Gastrocnemius medialis (tissue), 4 donors: ENCODE measurements around the gene SURF6. TPM values are rescaled to one million over a fixed set of nuclear protein-coding genes. Genes with fewer than 3 reads are reported as not detected.

Source experiments
- ATAC-seq, 2 donors: fragments of 150-250 bp; one replicate each; pipeline ENCODE4 v1.9.1; 2016
- DNase-seq, 2 donors: peaks; one replicate each; pipeline ENCODE4 v3.0.0-alpha.2; 2019
- H3K27ac ChIP-seq, 4 donors: fragments of 200-600 bp; sonication (generic); 1 replicate in 1 of 4; 2 replicates in 3 of 4; pipeline ENCODE4 v1.5.1; 2016 to 2018; ENCODE audit warnings: mild to moderate bottlenecking in 2 of 4, moderate library complexity in 1 of 4
- H3K27me3 ChIP-seq, 3 donors: fragments of 200-600 bp; sonication (generic) in 2 of 3; 1 replicate in 1 of 3; 2 replicates in 2 of 3; pipeline versions ENCODE4 v1.5.1 to v1.6.0; 2016 to 2019; ENCODE audit warnings: mild to moderate bottlenecking in 1 of 3, moderate library complexity in 1 of 3
- H3K36me3 ChIP-seq, 2 donors: fragments of 200-600 bp; sonication (generic) in 1 of 2; one replicate each; pipeline ENCODE4 v1.5.1; 2017 to 2018
- H3K4me1 ChIP-seq, 2 donors: fragments of 200-600 bp; sonication (generic) in 1 of 2; one replicate each; pipeline ENCODE4 v1.5.1; 2016 to 2017; ENCODE audit warnings: mild to moderate bottlenecking in 2 of 2
- H3K4me3 ChIP-seq, 4 donors: fragments of 200-600 bp; sonication (generic) in 3 of 4; 1 replicate in 1 of 4; 2 replicates in 3 of 4; pipeline ENCODE4 v1.5.1; 2016 to 2019; ENCODE audit warnings: mild to moderate bottlenecking in 2 of 4
- H3K9me3 ChIP-seq, 3 donors: fragments of 200-600 bp; sonication (generic) in 2 of 3; 1 replicate in 1 of 3; 2 replicates in 2 of 3; pipeline ENCODE4 v1.5.1; 2016 to 2019
- POLR2A ChIP-seq, 2 donors: fragments of 450-650 bp; IDR thresholded peaks; one replicate each; pipeline ENCODE4 v1.6.1; 2017; ENCODE audit warnings: antibody characterized with exemption in 2 of 2, mild to moderate bottlenecking in 2 of 2, moderate library complexity in 2 of 2
- in situ Hi-C, 4 donors: fragments of 200-750 bp; cut with MboI; loops; one replicate each; pipeline versions ENCODE4 v1.15.0 to v1.8.0; 2017; ENCODE audit warnings: low sequenced_read_pairs in 4 of 4
- intact Hi-C: fragments of 100-400 bp; cut with DNase I; formaldehyde crosslinking; loops from one replicate; pipeline ENCODE4 v1.15.1; 2023; ENCODE audit warnings: low total_unique reads
- total RNA-seq, 4 donors: library from RNA; depleted of rRNA; stranded (reverse); fragments of >200 nt; gene quantifications; one replicate each; pipeline versions ENCODE4 v1.1.0 to v1.2.3, GENCODE V29; 2016
- TF ChIP-seq, protein P1 (sequence below), 5 experiments: fragments of 450-650 bp in 3 of 5; fragments of 200-600 bp in 2 of 5; sonication (generic) in 2 of 5; IDR thresholded peaks in 4 of 5; conservative IDR thresholded peaks in 1 of 5; 1 replicate in 4 of 5; 2 replicates in 1 of 5; pipeline ENCODE4 v1.5.1; 2016 to 2019; ENCODE audit warnings: antibody characterized with exemption in 5 of 5, mild to moderate bottlenecking in 3 of 5, moderate library complexity in 3 of 5

Gene SURF6
- total RNA-seq, 4 donors from 2014 or later, result 13.4 to 34.2 (median 28.0) TPM

DNA sequence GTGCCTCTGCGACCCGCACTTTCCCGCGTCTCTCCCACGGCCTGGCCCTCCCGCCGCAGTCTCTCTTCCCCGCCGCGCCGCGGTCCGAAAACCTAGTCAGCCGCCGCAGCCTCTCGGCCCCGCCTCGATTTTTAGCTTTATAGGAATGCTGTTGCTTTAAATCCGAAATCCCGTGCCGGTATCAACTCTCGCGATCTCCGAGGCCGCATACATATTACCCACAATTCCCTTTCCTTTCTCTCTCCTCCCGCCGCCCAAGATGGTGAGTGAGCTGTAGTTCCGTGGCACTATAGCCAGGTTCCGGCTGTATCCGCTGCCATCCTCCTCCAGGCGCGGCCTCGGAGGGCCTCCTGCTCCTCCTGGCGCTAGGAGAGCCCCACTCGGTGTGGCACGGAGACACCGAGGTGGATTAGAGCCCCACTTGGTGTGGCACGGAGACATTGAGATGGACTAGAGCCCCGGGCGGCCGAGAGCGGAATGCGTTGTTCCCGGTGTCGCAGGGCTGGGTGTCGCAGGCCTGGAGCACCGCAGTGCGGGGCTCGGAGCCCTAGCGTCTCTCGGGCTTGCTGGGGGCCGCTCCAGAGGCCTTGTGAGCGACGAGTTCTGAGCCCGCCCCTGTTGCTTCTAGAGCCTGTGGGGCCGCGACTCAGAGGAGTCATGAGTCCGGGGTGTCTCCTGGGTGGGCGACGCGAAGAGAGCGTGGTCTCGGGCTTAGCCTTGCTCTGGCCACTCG lies 12.2 kb upstream of the SURF6 start, which contains the start of the genes MED22 and RPL7A:
Gene MED22 (minus strand): TSS at position 147 of the 733 bp plus-strand sequence. CDS start 1,469 bp downstream, outside the sequence.
Gene RPL7A (plus strand): TSS at position 234 of the 733 bp plus-strand sequence. CDS start 26 bp downstream, at position 260.
- TF ChIP-seq POLR2A (IDR thresholded peaks at IDR 0.05), result peak; percentile 82 to 89
- TF ChIP-seq, protein P1, sequence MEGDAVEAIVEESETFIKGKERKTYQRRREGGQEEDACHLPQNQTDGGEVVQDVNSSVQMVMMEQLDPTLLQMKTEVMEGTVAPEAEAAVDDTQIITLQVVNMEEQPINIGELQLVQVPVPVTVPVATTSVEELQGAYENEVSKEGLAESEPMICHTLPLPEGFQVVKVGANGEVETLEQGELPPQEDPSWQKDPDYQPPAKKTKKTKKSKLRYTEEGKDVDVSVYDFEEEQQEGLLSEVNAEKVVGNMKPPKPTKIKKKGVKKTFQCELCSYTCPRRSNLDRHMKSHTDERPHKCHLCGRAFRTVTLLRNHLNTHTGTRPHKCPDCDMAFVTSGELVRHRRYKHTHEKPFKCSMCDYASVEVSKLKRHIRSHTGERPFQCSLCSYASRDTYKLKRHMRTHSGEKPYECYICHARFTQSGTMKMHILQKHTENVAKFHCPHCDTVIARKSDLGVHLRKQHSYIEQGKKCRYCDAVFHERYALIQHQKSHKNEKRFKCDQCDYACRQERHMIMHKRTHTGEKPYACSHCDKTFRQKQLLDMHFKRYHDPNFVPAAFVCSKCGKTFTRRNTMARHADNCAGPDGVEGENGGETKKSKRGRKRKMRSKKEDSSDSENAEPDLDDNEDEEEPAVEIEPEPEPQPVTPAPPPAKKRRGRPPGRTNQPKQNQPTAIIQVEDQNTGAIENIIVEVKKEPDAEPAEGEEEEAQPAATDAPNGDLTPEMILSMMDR (IDR thresholded peaks at IDR 0.05 in 4 of 5, conservative IDR thresholded peaks at IDR 0.05 in 1 of 5), result peak in 2 of 5 experiments; percentile 10 to 27

DNA sequence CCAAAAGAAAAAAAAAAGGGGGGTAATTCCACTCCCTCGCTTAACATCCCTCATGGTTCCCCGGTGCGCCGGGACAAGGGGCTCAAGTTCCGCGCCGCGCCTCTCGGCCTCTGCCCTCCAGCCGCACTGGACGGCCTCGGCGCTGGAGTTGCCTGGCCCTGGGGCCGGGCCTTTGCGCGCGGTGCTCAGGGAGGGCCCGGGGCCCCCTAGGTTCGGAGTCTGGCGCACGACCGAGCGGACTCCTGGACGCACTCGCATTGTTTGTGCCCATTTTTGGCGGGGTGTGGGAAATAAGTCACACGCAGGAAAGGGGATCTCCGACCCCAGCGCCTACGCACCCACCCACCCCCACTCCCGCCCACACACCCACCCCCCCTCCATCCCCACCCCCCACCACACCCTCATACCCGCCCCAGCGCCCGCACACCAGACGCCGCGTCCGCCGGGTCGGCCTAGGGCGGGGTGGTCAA lies 11.6 kb upstream of the SURF6 start:
- Histone ChIP-seq H3K4me3 (peak overlapping the region; percentile 91 to 99 (median 97)), H3K27ac (peak overlapping the region; percentile 88 to 97 (median 90)), H3K27me3 (no peaks in the 10 kb centered on the region), H3K9me3 (no peaks in the 10 kb centered on the region), H3K36me3 (peaks cover 0 to 65% of the 10 kb centered on the region in 2 donors), H3K4me1 (peaks cover 22 to 30% of the 10 kb centered on the region in 2 donors)
- DNase-seq (no peak), ATAC-seq (peak; percentile 38 to 53)
- in situ Hi-C loops (no loop called here), intact Hi-C loops (loop anchor here (5.0 to 10.0 kb wide), 2 partner anchors 137 to 315 kb away; partner anchors contain the start of gene GTF3C5)
- TF ChIP-seq, protein P1 (IDR thresholded peaks at IDR 0.05 in 4 of 5, conservative IDR thresholded peaks at IDR 0.05 in 1 of 5), result no peak
- no peak for TF ChIP-seq POLR2A (IDR thresholded peaks at IDR 0.05)

More for the DNA sequence above, 12.2 kb upstream of the SURF6 start, which contains the start of the genes MED22 and RPL7A:
- Histone ChIP-seq H3K4me1 (peaks cover 22 to 30% of the 10 kb centered on the region in 2 donors), H3K27me3 (no peaks in the 10 kb centered on the region), H3K27ac (peak within 1 kb of the TSS; percentile 88 to 97 (median 90)), H3K36me3 (peaks cover 0 to 66% of the 10 kb centered on the region in 2 donors), H3K4me3 (peak within 1 kb of the TSS; percentile 91 to 99 (median 97)), H3K9me3 (no peaks in the 10 kb centered on the region)
- peak; percentile 86 to 95 for DNase-seq
- in situ Hi-C loops (no loop called here), intact Hi-C loops (loop anchor here (1.0 to 10.0 kb wide), 4 partner anchors 8 to 316 kb away; partner anchors contain the start of genes GTF3C5, SURF1, SURF2 and SURF6)
- ATAC-seq, result peak; percentile 97

DNA sequence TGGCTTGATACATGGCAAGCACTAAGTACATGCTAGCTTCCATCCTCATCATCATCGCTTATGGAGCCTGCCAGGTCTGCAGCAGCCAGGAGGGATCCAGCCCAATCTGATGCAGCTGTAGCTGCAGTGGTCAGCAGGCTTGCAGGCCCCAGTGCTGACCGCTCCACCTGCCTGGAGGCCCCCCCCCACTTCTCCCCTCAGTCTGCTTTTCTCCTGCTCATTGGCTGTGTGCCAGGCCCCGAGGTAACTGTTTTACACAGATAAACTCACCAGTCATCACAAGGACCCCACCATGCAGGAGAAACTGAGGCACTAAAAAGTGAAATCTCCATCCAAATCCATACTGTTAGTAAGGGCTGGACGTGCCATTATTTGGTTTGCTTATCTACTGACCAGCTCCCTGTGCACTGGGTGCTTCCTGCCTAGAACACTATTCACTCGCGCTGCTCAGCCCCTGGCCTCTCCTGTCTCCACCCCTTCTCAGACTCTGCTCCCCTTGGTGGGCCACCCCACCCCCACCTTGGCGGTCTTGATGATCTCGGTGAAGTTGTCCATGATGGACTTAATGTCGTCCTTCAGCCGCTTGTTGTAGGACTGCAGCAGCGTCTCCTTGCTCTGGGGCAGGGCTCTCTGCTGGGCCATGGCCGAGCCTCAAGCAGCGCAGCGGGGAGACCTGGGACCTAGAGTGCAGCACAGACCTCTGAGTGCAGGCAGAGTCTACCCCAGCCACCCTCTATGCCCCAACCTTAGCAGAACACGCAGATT lies 10.2 kb upstream of the SURF6 start:
- no peak for TF ChIP-seq POLR2A (IDR thresholded peaks at IDR 0.05)
- TF ChIP-seq, protein P1 (IDR thresholded peaks at IDR 0.05 in 4 of 5, conservative IDR thresholded peaks at IDR 0.05 in 1 of 5), result no peak
- Histone ChIP-seq H3K4me1 (peaks cover 22 to 26% of the 10 kb centered on the region in 2 donors), H3K27me3 (no peaks in the 10 kb centered on the region), H3K4me3 (peak overlapping the region; percentile 91 to 99 (median 97)), H3K36me3 (peaks cover 0 to 65% of the 10 kb centered on the region in 2 donors), H3K9me3 (no peaks in the 10 kb centered on the region), H3K27ac (peak overlapping the region; percentile 88 to 97 (median 90))
- in situ Hi-C loops, result no loop called here
- intact Hi-C loops, result loop anchor here (5.0 to 10.0 kb wide), 2 partner anchors 139 to 314 kb away; partner anchors contain the start of gene GTF3C5
- ATAC-seq (no peak), DNase-seq (no peak)

DNA sequence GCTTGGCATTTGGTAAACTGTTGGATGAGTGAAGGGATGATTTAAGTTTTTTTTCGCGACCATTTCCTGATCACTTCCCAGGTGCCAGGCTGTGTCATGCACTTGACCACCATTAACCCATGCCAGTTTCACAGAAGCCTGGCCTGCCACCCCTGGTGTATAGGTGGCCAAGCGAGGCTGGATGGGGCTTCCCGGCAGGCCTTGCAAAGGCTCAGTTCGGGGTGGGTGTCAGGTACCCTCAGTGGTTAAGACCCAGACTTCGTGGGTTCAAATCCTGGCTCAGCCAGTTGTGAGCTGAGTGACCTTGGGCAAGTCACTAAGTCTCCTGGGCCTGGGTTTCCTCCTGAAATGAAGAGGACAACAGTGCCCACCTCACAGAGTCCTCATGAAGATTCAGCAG lies 9.6 kb upstream of the SURF6 start:
- ATAC-seq (no peak), DNase-seq (no peak)
- Histone ChIP-seq H3K36me3 (peaks cover 0 to 65% of the 10 kb centered on the region in 2 donors), H3K27me3 (no peaks in the 10 kb centered on the region), H3K9me3 (no peaks in the 10 kb centered on the region), H3K4me3 (no peak overlapping the region), H3K27ac (no peak overlapping the region), H3K4me1 (peaks cover 22 to 26% of the 10 kb centered on the region in 2 donors)
- intact Hi-C loops, result loop anchor here (5.0 to 10.0 kb wide), 2 partner anchors 139 to 313 kb away; partner anchors contain the start of gene GTF3C5
- in situ Hi-C loops, result no loop called here
- TF ChIP-seq, protein P1 (IDR thresholded peaks at IDR 0.05 in 4 of 5, conservative IDR thresholded peaks at IDR 0.05 in 1 of 5), result no peak
- no peak for TF ChIP-seq POLR2A (IDR thresholded peaks at IDR 0.05)
